Measurements from ENCODE around the gene OCIAD1.
"Not testable (repeated sequence)": the region's sequence is repeated elsewhere in the genome, so short reads cannot be mapped to it uniquely, and the experiment has no call there.

Gene OCIAD1, protein sequence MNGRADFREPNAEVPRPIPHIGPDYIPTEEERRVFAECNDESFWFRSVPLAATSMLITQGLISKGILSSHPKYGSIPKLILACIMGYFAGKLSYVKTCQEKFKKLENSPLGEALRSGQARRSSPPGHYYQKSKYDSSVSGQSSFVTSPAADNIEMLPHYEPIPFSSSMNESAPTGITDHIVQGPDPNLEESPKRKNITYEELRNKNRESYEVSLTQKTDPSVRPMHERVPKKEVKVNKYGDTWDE

DNA sequence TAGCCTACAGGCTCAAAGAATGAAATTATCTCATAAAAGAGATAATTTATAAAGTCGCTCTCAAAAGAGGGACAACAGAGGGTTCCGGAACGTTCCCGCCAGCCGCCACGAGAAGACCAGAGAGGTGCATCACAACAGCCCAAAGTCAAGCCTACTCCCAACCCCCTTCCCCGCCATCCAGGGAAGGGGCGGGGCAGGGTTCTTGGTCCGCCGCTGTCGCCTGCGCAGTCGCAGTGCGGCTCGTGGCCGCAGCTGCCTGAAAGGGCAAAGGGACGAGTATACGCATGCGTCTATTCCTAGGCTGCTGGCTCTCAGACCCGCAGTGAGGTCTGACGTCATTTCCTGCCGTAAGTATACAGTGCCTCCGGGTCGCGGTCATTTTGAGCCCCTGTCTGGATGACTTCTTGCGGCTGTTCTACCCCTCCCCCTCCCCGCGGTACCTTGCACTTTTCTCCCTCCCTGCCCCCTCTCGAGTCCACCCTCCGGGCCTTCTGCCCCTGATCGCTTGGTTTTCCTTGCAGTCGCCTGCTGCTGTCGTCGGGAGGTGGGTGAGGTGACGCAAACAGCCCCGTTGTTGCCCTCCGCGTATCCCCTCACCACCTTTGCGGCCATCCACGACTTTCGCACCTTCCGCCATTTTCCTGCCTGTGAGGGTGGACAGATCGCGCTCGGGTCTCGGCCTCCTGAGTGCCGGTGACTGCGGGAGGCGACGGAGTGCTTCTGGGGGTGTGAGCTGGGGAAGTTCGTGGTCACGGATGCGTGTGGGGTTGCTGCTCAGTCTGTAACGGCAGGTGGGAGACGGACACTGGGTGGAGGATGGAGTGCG is at the start of gene OCIAD1:
Gene OCIAD1, plus strand, starts transcription at position 383 of the 826 bp plus-strand sequence. CDS start 1,537 bp downstream, outside the sequence.
- FAIRE-seq = peak; percentile 99
- DNase-seq (ENCODE audit: extremely low spot score, insufficient read length, low read depth) = peak; percentile 100

DNA sequence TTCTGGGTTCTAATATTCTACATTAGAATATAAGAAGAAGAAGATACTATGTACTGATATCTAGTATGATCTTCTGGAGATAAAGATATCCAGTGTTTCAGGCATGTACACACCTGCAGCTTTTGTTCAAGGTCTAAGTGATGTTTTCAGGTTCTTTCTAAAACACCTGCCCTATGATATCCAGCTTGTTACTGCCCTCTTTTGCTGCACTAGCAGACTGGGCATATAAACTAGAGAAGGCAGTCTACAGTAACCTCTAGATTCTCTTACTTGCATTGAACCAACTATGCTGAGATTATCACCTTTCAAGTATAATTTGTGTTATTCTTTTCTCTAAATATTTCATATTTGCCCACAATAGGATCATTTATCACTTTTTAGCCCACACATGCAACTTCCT is 48.9 kb upstream of the OCIAD1 start:
- DNase-seq (ENCODE audit: extremely low spot score, insufficient read length, low read depth) (no peak), FAIRE-seq (no peak)

DNA sequence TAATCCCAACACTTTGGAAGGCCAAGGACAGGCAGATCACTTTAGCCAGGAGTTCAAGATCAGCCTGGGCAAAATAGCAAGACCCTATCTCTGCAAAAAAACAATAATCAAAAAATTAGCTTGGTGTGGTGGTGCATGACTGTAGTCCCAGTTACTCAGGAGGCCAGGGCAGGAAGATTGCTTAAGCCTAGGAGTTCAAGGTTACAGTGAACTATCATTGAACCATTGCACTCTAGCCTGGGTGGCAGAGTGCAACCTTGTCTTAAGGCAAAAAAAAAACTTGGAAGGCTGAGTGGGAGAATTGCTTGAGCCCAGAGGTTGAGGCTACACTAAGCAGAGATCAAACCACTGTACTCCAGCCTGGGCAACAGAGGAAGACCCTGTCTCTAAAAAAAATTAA is 45.6 kb upstream of the OCIAD1 start:
- FAIRE-seq (no peak), DNase-seq (ENCODE audit: extremely low spot score, insufficient read length, low read depth) (no peak)

DNA sequence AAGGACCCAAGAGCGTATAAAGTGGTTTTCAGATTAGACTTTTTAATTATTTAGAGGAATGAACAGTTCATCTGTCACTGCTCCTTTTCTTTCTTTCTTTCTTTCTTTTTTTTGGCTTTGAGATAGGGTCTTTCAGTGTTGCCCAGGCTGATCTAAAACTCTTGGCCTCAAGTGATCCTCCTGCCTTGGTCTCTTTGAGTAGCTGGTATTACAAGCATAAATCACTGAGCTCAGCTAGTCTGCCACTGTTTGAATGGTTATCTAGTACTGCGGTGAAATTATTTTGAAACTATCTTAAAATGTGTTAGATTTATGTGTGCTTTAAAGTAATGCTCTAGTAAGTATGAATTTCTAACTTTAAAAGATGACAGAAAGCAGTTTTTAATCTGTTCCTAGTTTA is 44.3 kb upstream of the OCIAD1 start:
- no peak for DNase-seq (ENCODE audit: extremely low spot score, insufficient read length, low read depth)
- no peak for FAIRE-seq

GRCh38 chr4:48787056-48787455 is 43.8 kb upstream of the OCIAD1 start:
- DNase-seq (ENCODE audit: extremely low spot score, insufficient read length, low read depth) = no peak
- no peak for FAIRE-seq

DNA sequence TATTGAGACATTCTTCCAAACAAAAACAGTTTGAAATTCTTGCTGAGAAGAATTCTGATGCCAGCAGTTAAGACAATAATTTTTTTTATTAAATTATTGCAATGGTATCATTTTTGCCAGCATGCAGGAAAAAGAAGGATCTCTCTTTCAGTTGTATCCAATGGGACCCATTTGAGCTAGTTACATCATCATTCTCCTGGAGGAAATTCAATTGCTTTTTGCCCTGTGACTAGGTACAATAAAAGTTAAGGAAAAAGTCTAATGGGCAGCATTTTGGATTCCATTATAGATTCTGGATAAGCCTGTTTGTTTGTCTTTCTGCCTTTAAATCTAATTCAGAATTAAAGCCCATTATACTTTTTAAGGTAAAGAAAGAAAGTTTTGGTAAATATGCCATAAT is 40.3 kb upstream of the OCIAD1 start:
- DNase-seq (ENCODE audit: extremely low spot score, insufficient read length, low read depth) (no peak), FAIRE-seq (no peak)

DNA sequence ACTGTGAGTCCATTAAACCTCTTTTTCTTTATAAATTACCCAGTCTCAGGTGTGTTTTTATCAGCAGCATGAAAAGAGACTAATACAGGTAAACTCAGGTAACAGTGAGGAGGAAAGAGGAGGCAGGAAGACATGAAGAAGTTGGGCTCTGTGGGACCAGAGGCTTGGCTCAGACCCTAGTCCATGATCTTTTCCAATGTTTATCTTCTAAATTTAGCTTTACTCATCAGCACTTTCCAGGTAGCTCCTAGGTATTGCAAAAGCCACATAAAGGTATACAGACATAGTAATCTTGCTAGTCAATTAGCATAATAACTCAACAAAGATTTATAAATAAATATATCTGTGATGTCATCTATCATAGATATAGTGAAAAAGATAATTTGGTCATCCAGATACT is 39.6 kb upstream of the OCIAD1 start:
- FAIRE-seq = no peak
- DNase-seq (ENCODE audit: extremely low spot score, insufficient read length, low read depth) = no peak

- DNase-seq (ENCODE audit: extremely low spot score, insufficient read length, low read depth) = no peak
- FAIRE-seq = peak; percentile 31
These were observed 38.4 kb upstream of the OCIAD1 start for GRCh38 chr4:48792348-48793006.

GRCh38 chr4:48795108-48795507 is 35.8 kb upstream of the OCIAD1 start:
- DNase-seq (ENCODE audit: extremely low spot score, insufficient read length, low read depth) = no peak
- FAIRE-seq = no peak

- no peak for DNase-seq (ENCODE audit: extremely low spot score, insufficient read length, low read depth)
- FAIRE-seq = no peak
These were observed 34.5 kb upstream of the OCIAD1 start for GRCh38 chr4:48796191-48796926.

- FAIRE-seq (no peak), DNase-seq (ENCODE audit: extremely low spot score, insufficient read length, low read depth) (no peak)
These were observed 33.8 kb upstream of the OCIAD1 start for GRCh38 chr4:48796927-48797679.

- FAIRE-seq (no peak), DNase-seq (ENCODE audit: extremely low spot score, insufficient read length, low read depth) (no peak)
These were observed 32.8 kb upstream of the OCIAD1 start for GRCh38 chr4:48798117-48798516.

GRCh38 chr4:48799157-48799556 is 31.7 kb upstream of the OCIAD1 start:
- no peak for DNase-seq (ENCODE audit: extremely low spot score, insufficient read length, low read depth)
- FAIRE-seq = peak; percentile 39

- not testable (repeated sequence) for FAIRE-seq; DNase-seq (ENCODE audit: extremely low spot score, insufficient read length, low read depth)
These were observed 30.7 kb upstream of the OCIAD1 start for GRCh38 chr4:48800155-48800554.

DNA sequence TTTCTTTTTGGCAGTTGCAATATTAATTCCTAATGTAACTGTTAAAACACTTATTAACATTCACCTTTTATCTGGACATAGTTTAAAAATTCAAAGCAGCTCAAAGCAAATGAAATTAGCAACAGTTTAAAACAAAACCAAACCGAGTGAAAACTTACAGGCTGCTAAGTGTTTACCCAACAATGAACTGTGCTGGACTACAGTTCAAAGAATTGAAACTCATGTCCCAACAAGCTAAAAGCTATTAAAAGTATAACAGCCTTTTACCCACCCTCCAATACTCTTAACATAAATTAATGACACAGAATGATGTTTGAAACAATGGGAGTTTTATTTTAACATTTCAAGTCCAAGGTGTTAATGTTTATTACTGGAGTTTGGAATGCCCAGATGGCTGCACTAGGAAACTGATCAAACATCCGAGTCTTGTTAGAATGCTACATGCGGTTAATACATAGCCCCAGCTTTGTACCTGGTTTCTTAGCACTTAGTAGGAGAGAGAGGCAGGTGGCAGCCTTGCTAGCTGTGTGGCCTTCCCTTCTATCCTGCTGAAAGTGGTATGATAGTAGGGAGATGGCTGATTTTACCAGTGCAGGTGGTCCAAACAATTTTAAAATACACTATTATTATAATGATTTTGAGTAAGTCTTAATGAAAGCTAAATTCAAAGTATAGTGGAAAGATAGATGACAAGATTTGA is 29.7 kb upstream of the OCIAD1 start:
- FAIRE-seq (no peak), DNase-seq (ENCODE audit: extremely low spot score, insufficient read length, low read depth) (no peak)

- DNase-seq (ENCODE audit: extremely low spot score, insufficient read length, low read depth) (no peak), FAIRE-seq (no peak)
These were observed 26.1 kb upstream of the OCIAD1 start for GRCh38 chr4:48804584-48805301.

DNA sequence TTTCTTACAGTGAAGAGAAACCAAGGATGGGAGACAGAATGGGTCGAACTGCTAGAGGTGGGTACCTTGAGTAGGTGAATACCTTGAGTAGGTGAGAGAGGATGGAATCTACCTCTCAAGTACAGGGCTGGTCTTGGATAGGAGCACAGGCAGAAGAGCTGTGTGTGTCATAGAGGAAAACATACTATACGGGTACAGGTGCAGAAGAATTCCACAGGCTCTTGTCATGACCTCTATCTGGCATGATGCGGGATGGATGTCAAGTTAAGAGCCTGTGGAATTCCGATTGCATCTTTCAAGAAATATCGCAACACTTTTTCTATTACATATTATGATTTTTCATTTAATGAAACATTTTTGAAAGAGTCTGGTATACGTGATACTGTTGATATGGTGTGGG is 18.0 kb upstream of the OCIAD1 start:
- no peak for DNase-seq (ENCODE audit: extremely low spot score, insufficient read length, low read depth)
- no peak for FAIRE-seq

GRCh38 chr4:48813964-48814363 is 16.9 kb upstream of the OCIAD1 start:
- DNase-seq (ENCODE audit: extremely low spot score, insufficient read length, low read depth) (no peak), FAIRE-seq (peak; percentile 84)

Data from GM18507 (cell line).